ENCODE measurements around the gene CCT3.

Gene CCT3

GRCh38 chr1:156276532-156276931, 61.6 kb downstream of the CCT3 start:
- no peak for DNase-seq

GRCh38 chr1:156270314-156270713, 67.8 kb downstream of the CCT3 start:
- DNase-seq, result no peak

- no peak for DNase-seq
These were observed 69.8 kb downstream of the CCT3 start for GRCh38 chr1:156268336-156268735.

GRCh38 chr1:156266051-156266450, 72.0 kb downstream of the CCT3 start:
- no peak for DNase-seq

GRCh38 chr1:156263288-156263655, 74.8 kb downstream of the CCT3 start:
- no peak for DNase-seq

- DNase-seq, result no peak
These were observed 75.4 kb downstream of the CCT3 start for GRCh38 chr1:156262461-156263287.

- no peak for DNase-seq
These were observed 77.2 kb downstream of the CCT3 start for GRCh38 chr1:156260896-156261295.

GRCh38 chr1:156259805-156260204, 78.3 kb downstream of the CCT3 start:
- DNase-seq, result no peak

Data from CD4-positive, alpha-beta T cell treated with Interleukin-4 for 4 hours (primary cell).